GM21447 (cell line): ENCODE data around the gene PIWIL4.

Source experiments
- ATAC-seq: cut with Tn5 transposase; IDR thresholded peaks from one replicate; pipeline ENCODE4 v1.9.1; 2021; ENCODE audit not compliant: unreplicated experiment

Gene PIWIL4

GRCh38 chr11:94661444-94661843 is 94.3 kb downstream of the PIWIL4 start:
- no peak for ATAC-seq

DNA sequence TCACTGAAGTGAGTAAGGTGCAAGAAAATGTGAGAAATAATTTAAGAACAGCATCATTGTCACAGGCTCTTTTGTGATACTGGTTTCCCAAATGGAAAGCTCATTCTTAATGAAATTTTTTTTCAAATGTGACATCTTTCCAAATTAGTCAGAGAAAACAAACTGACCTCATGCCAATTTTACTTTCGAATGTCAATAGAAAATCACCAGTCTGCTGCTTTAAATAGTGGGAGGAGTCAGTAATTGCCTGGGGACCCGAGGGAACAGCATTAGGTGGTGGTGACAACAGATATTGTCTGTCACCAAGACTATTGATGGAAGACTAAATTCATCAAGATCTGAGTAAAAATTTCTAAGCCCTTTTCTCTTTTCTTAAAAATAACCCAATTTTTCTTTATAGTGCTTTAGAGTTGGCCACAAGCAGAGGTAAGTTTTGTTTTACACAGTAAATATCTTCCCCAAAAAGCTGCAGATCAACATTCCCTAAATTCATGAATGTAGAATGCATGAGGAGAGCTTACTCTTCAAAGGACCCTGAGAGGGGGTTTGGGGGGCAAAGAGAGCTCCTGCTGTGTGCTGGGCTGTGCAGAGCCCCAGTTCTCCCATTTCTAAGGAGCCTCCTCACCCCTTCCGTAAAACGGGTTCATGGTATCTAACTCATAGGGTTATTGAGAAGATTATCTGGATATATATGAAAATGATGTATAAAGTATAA is 95.1 kb downstream of the PIWIL4 start:
- ATAC-seq = no peak

DNA sequence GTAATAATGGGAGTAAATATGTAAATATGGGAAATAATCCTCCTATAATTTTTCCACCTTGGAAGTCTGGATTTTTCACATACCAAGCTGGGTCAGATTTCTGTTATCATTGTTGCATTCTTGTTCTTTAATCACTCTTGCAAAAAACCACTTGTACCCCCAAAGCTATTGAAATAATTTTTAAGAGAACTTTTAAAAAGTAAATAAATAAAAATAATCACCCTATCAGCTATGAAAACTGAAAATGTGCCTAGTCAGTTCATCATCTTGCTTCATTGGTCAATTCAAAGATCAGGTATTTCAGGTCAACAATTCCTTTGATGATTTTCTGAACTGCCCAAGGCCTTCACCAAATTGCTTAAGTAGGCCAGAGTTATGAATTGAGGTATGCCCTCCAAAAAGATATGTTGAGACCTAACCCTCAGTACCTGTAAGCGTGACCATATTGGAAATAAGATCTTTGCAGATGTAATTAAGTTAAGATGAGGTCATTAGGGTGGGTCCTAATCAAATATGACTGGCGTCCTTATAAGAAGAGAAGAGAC is 95.8 kb downstream of the PIWIL4 start:
- no peak for ATAC-seq

- no peak for ATAC-seq
These were observed 97.2 kb downstream of the PIWIL4 start for GRCh38 chr11:94664346-94664745.

GRCh38 chr11:94665116-94665659 is 98.0 kb downstream of the PIWIL4 start:
- no peak for ATAC-seq

- ATAC-seq = no peak
These were observed 99.9 kb downstream of the PIWIL4 start for GRCh38 chr11:94666792-94667721.

DNA sequence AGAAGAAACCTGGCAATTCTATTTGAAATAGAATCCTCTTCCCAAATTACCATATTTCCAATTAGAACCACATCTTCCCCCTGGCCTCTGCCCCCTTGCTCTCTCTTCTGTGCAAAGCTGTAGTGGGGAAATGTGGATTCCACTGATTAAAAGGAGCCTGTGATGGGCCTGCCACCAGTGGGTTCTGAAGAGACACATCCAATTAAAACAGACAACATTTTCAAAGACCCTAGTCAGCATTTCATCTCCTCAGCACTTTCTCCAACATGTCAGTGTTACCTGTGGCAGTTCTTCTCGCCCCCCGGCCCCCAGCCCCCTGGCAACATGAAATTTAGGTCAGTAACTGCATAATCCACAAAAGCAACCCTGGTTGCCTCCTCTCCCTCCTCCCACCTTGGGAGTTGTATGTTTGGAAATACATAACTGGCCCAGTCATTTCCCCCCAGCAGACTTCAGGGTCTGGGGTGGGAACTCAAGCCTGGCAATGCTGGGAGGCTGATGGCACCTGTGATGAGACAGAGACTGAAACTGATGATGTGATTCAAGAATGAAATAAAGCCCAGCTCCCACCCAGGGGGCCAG is 101.1 kb downstream of the PIWIL4 start:
- no peak for ATAC-seq

- no peak for ATAC-seq
These were observed 101.9 kb downstream of the PIWIL4 start for GRCh38 chr11:94669023-94669422.
